Measurements from ENCODE around the gene LSM4. TPM values are rescaled to one million over a fixed set of nuclear protein-coding genes. Genes with fewer than 3 reads are reported as not detected.

The LSM4 gene
- total RNA-seq, 2 donors from 2014 or later = 153 to 223 TPM

DNA sequence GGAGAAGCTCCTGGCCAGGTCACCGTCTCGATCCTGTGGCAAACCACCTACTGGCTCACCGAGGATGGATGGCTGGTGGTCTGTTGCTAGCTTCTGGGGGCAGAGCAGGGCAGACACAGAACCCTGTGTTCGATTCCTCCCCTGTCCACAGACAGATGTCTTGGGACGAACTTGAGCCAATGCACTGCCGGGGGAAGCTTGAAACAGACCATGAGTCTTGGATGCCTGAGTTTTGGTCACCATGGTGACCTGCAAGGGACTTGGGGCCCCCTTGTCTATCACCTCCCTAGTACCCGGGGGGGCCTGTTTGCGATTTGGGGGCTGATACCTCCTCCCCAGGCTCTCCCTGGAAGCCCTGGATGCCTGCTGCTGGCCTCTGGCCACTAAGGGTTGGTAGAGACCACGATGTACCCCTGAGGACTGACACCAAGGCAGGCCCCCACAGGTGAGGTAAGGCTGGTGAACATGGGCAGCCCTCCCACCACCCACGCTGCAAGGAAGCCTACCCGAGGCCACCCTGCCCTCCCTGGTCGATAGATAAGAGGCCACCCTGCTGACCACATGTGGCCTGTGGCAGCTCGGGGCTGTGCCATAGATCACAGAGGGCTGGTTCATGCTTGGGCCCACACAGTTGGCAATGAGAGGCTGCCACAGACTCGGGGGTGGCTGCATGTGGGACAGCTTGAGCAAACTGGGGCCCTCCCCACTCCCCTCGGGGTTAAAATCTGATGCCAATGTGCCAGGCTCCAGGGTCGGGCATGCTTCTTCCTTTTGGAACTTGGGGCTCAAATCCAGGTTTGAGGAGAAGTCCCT, 59.3 kb downstream of the LSM4 start:
- no peaks in the 10 kb centered on the region for H3K27me3 Mint-ChIP-seq
- no peaks in the 10 kb centered on the region for H3K9me3 Mint-ChIP-seq

DNA sequence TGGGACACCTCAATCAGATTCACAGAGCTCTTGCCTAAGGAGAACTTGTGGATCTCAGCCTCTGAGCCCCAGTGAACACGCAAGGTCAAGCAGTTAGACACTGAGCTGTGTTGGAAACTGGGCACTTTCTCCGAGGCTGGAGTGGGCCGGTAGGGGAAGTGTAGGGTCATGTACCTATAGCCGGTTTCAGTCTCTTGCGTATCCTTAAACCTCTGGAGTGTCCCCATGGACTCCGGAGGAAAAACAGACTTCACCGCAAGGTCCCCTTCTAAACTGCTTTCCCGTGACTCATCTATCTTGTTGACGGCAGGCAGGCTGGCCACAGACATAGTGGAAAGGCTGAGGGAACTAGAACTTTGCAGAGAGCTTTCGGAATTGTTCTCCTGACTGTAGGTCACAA, 60.0 kb downstream of the LSM4 start:
- Mint-ChIP-seq H3K27me3 (no peaks in the 10 kb centered on the region), H3K4me1 (ENCODE audit: low read depth in 2 of 2) (peaks cover 0 to 7% of the 10 kb centered on the region in 2 donors), H3K4me3 (no peak overlapping the region), H3K36me3 (no peaks in the 10 kb centered on the region), H3K9me3 (no peaks in the 10 kb centered on the region), H3K27ac (no peak overlapping the region)
- no peak for DNase-seq (ENCODE audit: low spot score)
- ATAC-seq = no peak

More for the DNA sequence above, 59.3 kb downstream of the LSM4 start:
- no peak overlapping the region for H3K27ac Mint-ChIP-seq
- DNase-seq (ENCODE audit: low spot score) (no peak), ATAC-seq (no peak)
- H3K4me3 Mint-ChIP-seq = no peak overlapping the region
- no peaks in the 10 kb centered on the region for H3K36me3 Mint-ChIP-seq
- peaks cover 0 to 7% of the 10 kb centered on the region in 2 donors for H3K4me1 Mint-ChIP-seq (ENCODE audit: low read depth in 2 of 2)

DNA sequence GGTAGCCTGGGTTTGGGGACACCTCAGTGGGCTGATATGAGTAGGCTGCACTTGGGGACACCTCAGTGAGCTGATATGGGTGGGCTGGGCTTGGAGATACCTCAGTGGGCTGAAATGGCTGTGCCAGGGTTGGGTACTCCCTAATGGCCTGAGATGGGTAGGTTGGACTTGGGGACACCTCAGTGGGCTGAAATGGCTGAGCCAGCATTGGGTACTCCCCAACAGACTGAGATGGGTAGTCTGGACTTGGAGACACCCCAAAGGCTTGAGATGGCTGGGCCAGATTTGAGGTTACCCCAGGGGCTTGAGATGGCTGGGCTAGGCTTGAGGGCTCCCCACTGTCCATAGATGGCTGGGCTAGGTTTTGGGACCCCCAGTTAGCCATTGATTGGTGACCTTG, 60.7 kb downstream of the LSM4 start:
- ATAC-seq (no peak), DNase-seq (ENCODE audit: low spot score) (no peak)
- Mint-ChIP-seq H3K27ac (no peak overlapping the region), H3K9me3 (no peaks in the 10 kb centered on the region), H3K27me3 (no peaks in the 10 kb centered on the region), H3K4me3 (no peak overlapping the region), H3K36me3 (no peaks in the 10 kb centered on the region), H3K4me1 (ENCODE audit: low read depth in 2 of 2) (peaks cover 0 to 7% of the 10 kb centered on the region in 2 donors)

DNA sequence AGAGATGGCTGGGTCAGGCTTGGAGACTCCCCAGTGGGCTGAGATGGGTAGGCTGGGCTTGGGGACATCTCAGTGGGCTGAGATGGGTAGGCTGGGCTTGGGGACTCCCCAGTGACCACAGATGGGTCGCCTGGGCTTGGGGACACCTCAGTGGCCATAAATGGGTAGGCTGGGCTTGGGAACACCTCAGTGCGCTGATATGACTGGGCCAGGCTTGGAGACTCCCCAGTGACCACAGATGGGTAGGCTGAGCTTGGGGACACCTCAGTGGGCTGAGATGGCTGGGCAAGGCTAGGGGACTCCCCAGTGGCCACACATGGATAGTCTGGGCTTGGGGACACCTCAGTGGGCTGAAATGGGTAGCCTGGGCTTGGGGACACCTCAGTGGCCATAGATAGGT, 61.4 kb downstream of the LSM4 start:
- Mint-ChIP-seq H3K27me3 (no peaks in the 10 kb centered on the region), H3K9me3 (no peaks in the 10 kb centered on the region), H3K36me3 (no peaks in the 10 kb centered on the region), H3K4me3 (no peak overlapping the region), H3K4me1 (ENCODE audit: low read depth in 2 of 2) (peaks cover 0 to 7% of the 10 kb centered on the region in 2 donors), H3K27ac (no peak overlapping the region)
- DNase-seq (ENCODE audit: low spot score) (no peak), ATAC-seq (no peak)

DNA sequence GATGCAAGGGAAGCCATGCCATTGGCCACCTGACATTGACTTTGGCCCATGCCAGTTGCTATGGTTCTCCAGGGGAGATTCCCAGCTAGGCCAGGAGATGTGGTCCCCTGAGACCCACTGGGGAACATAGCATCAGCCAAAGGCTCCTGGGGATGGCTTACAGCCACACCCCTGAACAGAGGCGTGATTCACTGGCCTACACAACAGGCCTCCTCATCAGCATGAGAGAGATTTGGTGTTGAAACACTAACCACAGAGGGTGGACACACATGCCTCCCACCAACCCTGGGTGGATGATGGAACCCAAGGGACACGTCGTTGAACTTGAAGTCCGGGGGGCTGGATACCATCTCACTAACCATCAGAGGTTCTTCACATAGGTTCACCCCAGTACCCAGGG, 63.0 kb downstream of the LSM4 start:
- Mint-ChIP-seq H3K9me3 (no peaks in the 10 kb centered on the region), H3K4me1 (ENCODE audit: low read depth in 2 of 2) (peaks cover 0 to 4% of the 10 kb centered on the region in 2 donors), H3K27ac (no peak overlapping the region), H3K36me3 (no peaks in the 10 kb centered on the region), H3K27me3 (peaks cover 0 to 4% of the 10 kb centered on the region in 2 donors), H3K4me3 (no peak overlapping the region)
- ATAC-seq = no peak
- DNase-seq (ENCODE audit: low spot score) = no peak

DNA sequence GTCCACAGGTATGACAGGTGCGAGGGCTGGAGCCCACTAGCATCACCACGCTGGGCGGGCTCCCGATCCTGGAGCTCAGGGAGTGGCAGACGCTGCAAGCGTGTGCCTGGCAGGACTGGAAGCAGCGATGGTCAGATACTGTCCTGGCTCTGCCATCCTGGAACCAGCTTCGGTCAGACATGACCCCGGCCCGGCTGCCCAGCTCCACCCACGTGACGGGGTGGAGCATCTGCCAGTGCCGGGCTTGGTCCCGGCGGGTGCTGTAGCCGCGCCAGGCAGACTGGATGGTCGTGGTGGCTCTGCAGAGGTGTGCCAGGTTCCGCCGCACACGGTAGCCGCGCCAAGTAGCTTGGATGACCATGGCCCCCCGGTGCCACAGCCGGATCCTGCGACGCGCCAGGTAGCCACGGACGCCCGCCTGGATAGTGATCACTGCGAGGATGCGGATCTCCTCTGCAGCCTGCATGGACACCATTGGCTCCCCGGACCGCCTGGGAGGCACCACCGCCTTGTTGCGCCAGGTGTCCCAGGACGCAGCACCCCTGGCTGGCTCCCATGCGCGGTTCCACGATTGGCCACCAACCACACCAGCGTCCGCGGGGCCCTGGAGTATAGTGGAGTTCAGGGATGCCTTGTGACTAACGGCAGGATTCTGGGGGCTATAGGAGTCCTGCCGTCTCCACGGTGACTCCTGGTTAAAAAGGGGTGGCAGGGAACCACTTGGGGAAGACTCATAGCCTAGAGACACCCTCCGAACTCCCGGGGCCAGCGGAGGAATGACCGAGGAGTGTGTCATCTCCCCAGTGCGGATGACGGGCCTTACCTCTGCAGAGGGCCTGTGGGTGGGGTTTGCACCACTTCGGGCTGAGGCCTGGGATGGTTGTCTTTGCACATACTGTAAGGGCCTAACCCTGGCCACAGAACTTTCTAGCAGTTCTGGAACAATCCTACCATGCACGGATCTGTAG, 65.1 kb downstream of the LSM4 start:
- no peaks in the 10 kb centered on the region for H3K9me3 Mint-ChIP-seq
- peaks cover 6 to 18% of the 10 kb centered on the region in 2 donors for H3K27me3 Mint-ChIP-seq
- no peaks in the 10 kb centered on the region for H3K36me3 Mint-ChIP-seq
- H3K4me1 Mint-ChIP-seq (ENCODE audit: low read depth in 2 of 2) = peaks cover 0 to 6% of the 10 kb centered on the region in 2 donors
- H3K27ac Mint-ChIP-seq = no peak overlapping the region
- ATAC-seq (no peak), DNase-seq (ENCODE audit: low spot score) (no peak)
- no peak overlapping the region for H3K4me3 Mint-ChIP-seq

Other genes starting within 250 kb of the LSM4 start
- gene IL12RB1, start 236.1 kb downstream of the LSM4 start, total RNA-seq = 100 to 1,000 TPM; 109 to 124 TPM
- 10 to 100 TPM; 30.3 to 31.4 TPM for gene MAST3, start 225.3 kb downstream of the LSM4 start, total RNA-seq
- 10 to 100 TPM; 12.6 to 20.1 TPM for gene PIK3R2, start 169.9 kb downstream of the LSM4 start, total RNA-seq
- 100 to 1,000 TPM in 1 of 2 donors, 10 to 100 TPM in 1; 76.2 to 139 TPM for gene IFI30, start 149.3 kb downstream of the LSM4 start, total RNA-seq
- gene MPV17L2, start 129.9 kb downstream of the LSM4 start, total RNA-seq = 10 to 100 TPM; 17.4 to 34.2 TPM
- 1 to 10 TPM; 3.9 to 5.1 TPM for gene RAB3A, start 119.0 kb downstream of the LSM4 start, total RNA-seq
- 1 to 10 TPM in 1 of 2 donors, under 1 TPM in 1; 0.22 to 1.4 TPM for gene PDE4C, start 96.6 kb downstream of the LSM4 start, total RNA-seq
- 1 to 10 TPM; 1.5 to 4.0 TPM for gene IQCN, start 48.6 kb downstream of the LSM4 start, total RNA-seq
- 100 to 1,000 TPM; 218 to 267 TPM for gene JUND, start 41.5 kb downstream of the LSM4 start, total RNA-seq
- gene PGPEP1, start 17.5 kb upstream of the LSM4 start, total RNA-seq = 10 to 100 TPM; 42.1 to 50.7 TPM
- gene GDF15, start 63.1 kb upstream of the LSM4 start, total RNA-seq = under 1 TPM in 1 of 2 donors, not detected in 1; 0.71 TPM
- gene LRRC25, start 74.5 kb upstream of the LSM4 start, total RNA-seq = not detected
- gene SSBP4, start 96.3 kb upstream of the LSM4 start, total RNA-seq = 100 to 1,000 TPM; 112 to 271 TPM
- 10 to 100 TPM; 19.0 to 25.6 TPM for gene ISYNA1, start 115.1 kb upstream of the LSM4 start, total RNA-seq
- gene ELL, start 199.0 kb upstream of the LSM4 start, total RNA-seq = 10 to 100 TPM; 52.3 to 75.2 TPM
- gene FKBP8, start 220.5 kb upstream of the LSM4 start, total RNA-seq = 100 to 1,000 TPM; 199 to 208 TPM
- gene KXD1, start 234.8 kb upstream of the LSM4 start, total RNA-seq = 100 to 1,000 TPM; 105 to 144 TPM
- 1,000 to 10,000 TPM; 1,148 to 1,390 TPM for gene UBA52, start 248.8 kb upstream of the LSM4 start, total RNA-seq